ENCODE results near the gene AFAP1L2. TPM values are rescaled to one million over a fixed set of nuclear protein-coding genes. Genes with fewer than 3 reads are reported as not detected.

Gene AFAP1L2
- total RNA-seq, 1 donor from 2014 or later = 4.5 TPM

- ATAC-seq = peak; percentile 87
- intact Hi-C loops (cut with micrococcal nuclease) = no loop called here
- peak; percentile 61 for DNase-seq
These were observed 138.8 kb downstream of the AFAP1L2 start for GRCh38 chr10:114265392-114266053.

GRCh38 chr10:114262496-114262895 lies 141.8 kb downstream of the AFAP1L2 start:
- DNase-seq (no peak), ATAC-seq (no peak)
- intact Hi-C loops (cut with micrococcal nuclease) = no loop called here

GRCh38 chr10:114261076-114261475 lies 143.2 kb downstream of the AFAP1L2 start:
- no peak for DNase-seq
- ATAC-seq = no peak
- intact Hi-C loops (cut with micrococcal nuclease) = no loop called here

- ATAC-seq = no peak
- intact Hi-C loops (cut with micrococcal nuclease) = no loop called here
- DNase-seq = no peak
These were observed 143.9 kb downstream of the AFAP1L2 start for GRCh38 chr10:114260366-114260765.

- DNase-seq = peak; percentile 76
- intact Hi-C loops (cut with micrococcal nuclease) = no loop called here
- peak; percentile 79 for ATAC-seq
These were observed 144.5 kb downstream of the AFAP1L2 start for GRCh38 chr10:114259824-114260223.

GRCh38 chr10:114258274-114258840 lies 145.9 kb downstream of the AFAP1L2 start:
- ATAC-seq (no peak), DNase-seq (no peak)
- intact Hi-C loops (cut with micrococcal nuclease) = no loop called here

GRCh38 chr10:114257498-114257897 lies 146.8 kb downstream of the AFAP1L2 start:
- ATAC-seq = peak; percentile 21
- DNase-seq = no peak
- intact Hi-C loops (cut with micrococcal nuclease) = no loop called here

GRCh38 chr10:114256822-114257221 lies 147.5 kb downstream of the AFAP1L2 start:
- DNase-seq = no peak
- intact Hi-C loops (cut with micrococcal nuclease) = no loop called here
- ATAC-seq = no peak

- DNase-seq = no peak
- ATAC-seq = no peak
- intact Hi-C loops (cut with micrococcal nuclease) = no loop called here
These were observed 148.1 kb downstream of the AFAP1L2 start for GRCh38 chr10:114256008-114256765.

GRCh38 chr10:114255227-114255626 lies 149.1 kb downstream of the AFAP1L2 start:
- intact Hi-C loops (cut with micrococcal nuclease) = no loop called here
- ATAC-seq (no peak), DNase-seq (no peak)

GRCh38 chr10:114252883-114253282 lies 151.4 kb downstream of the AFAP1L2 start:
- DNase-seq = no peak
- intact Hi-C loops (cut with micrococcal nuclease) = no loop called here
- ATAC-seq = no peak

GRCh38 chr10:114252092-114252491 lies 152.2 kb downstream of the AFAP1L2 start:
- ATAC-seq (peak; percentile 77), DNase-seq (no peak)
- intact Hi-C loops (cut with micrococcal nuclease) = no loop called here

GRCh38 chr10:114250716-114251115 lies 153.6 kb downstream of the AFAP1L2 start:
- intact Hi-C loops (cut with micrococcal nuclease) = no loop called here
- ATAC-seq = no peak
- DNase-seq = no peak

GRCh38 chr10:114250236-114250635 lies 154.1 kb downstream of the AFAP1L2 start:
- ATAC-seq (no peak), DNase-seq (no peak)
- intact Hi-C loops (cut with micrococcal nuclease) = no loop called here

GRCh38 chr10:114246679-114247305 lies 157.5 kb downstream of the AFAP1L2 start:
- intact Hi-C loops (cut with micrococcal nuclease) = no loop called here
- ATAC-seq = no peak
- no peak for DNase-seq

- DNase-seq = no peak
- intact Hi-C loops (cut with micrococcal nuclease) = no loop called here
- no peak for ATAC-seq
These were observed 159.0 kb downstream of the AFAP1L2 start for GRCh38 chr10:114245121-114245791.
